Gastrocnemius medialis (tissue), 4 donors: Measurements from ENCODE around the gene SERINC5.

Source experiments
- CTCF ChIP-seq, 5 experiments: fragments of 450-650 bp in 3 of 5; fragments of 200-600 bp in 2 of 5; sonication (generic) in 2 of 5; IDR thresholded peaks in 4 of 5; conservative IDR thresholded peaks in 1 of 5; 1 replicate in 4 of 5; 2 replicates in 1 of 5; pipeline ENCODE4 v1.5.1; 2016 to 2019; ENCODE audit warnings: antibody characterized with exemption in 5 of 5, mild to moderate bottlenecking in 3 of 5, moderate library complexity in 3 of 5
- POLR2A ChIP-seq, 2 donors: fragments of 450-650 bp; IDR thresholded peaks; one replicate each; pipeline ENCODE4 v1.6.1; 2017; ENCODE audit warnings: antibody characterized with exemption in 2 of 2, mild to moderate bottlenecking in 2 of 2, moderate library complexity in 2 of 2

- TF ChIP-seq CTCF (IDR thresholded peaks at IDR 0.05 in 4 of 5, conservative IDR thresholded peaks at IDR 0.05 in 1 of 5), result no peak
- TF ChIP-seq POLR2A (IDR thresholded peaks at IDR 0.05), result no peak
These were observed 95.6 kb downstream of the SERINC5 start for GRCh38 chr5:80160242-80160641.
